B cell (primary cell): ENCODE results near the gene BEND4. TPM values are rescaled to one million over a fixed set of nuclear protein-coding genes. Genes with fewer than 3 reads are reported as not detected.

ENCODE experiments used
- ATAC-seq: fragments of 200-7000 bp; cut with Tn5 transposase; one replicate; pipeline ENCODE4 v1.10.0; 2021; ENCODE audit warnings: low read depth, mild to moderate bottlenecking, moderate number of reproducible peaks, moderate library complexity
- CTCF ChIA-PET: fragments of 350-600 bp; sonication (Branson Sonifier 250); formaldehyde crosslinking; loops from one replicate; lab custom pipeline; 2021; ENCODE audit warnings: antibody characterized with exemption, inconsistent platforms; lab: Charles Lee
- POLR2A ChIA-PET: fragments of 350-600 bp; sonication (Branson Sonifier 250); formaldehyde crosslinking; loops from one replicate; lab custom pipeline; 2021; ENCODE audit warnings: antibody characterized with exemption; lab: Charles Lee
- DNase-seq: peaks from one replicate; pipeline ENCODE4 v3.0.0; 2013
- H2AFZ ChIP-seq: 2 replicates; pipeline ENCODE4 v1.6.1; 2012; ENCODE audit warnings: mild to moderate bottlenecking, low read depth, low read length; ENCODE audit not compliant: insufficient read depth, poor library complexity, severe bottlenecking
- H3K27ac ChIP-seq, 2 donors: 1 replicate in 1 of 2; 2 replicates in 1 of 2; pipeline ENCODE4 v1.5.1; 2012 to 2013; ENCODE audit warnings: low read length in 2 of 2, mild to moderate bottlenecking in 2 of 2, moderate library complexity in 1 of 2
- H3K27me3 ChIP-seq, 4 experiments: fragments of 200-600 bp in 1 of 4; sonication (generic) in 1 of 4; replicated peaks in 1 of 4; 1 replicate in 2 of 4; 2 replicates in 2 of 4; pipeline versions ENCODE4 v1.6.1 to v1.7.0; 2013 to 2016; ENCODE audit warnings: low read length in 3 of 4, mild to moderate bottlenecking in 2 of 4, mixed read lengths in 1 of 4, moderate library complexity in 1 of 4; ENCODE audit not compliant: insufficient read depth in 4 of 4, control insufficient read depth in 3 of 4; ENCODE audit errors: control extremely low read depth in 1 of 4
- H3K36me3 ChIP-seq, 2 experiments: replicated peaks in 1 of 2; 1 replicate in 1 of 2; 2 replicates in 1 of 2; pipeline versions ENCODE4 v1.6.1 to v1.7.1; 2013; ENCODE audit warnings: low read length in 1 of 2; ENCODE audit not compliant: insufficient read depth in 2 of 2, control insufficient read depth in 1 of 2; ENCODE audit errors: control extremely low read depth in 1 of 2, extremely low read depth in 1 of 2
- H3K4me1 ChIP-seq, 2 donors: fragments of 200-600 bp in 1 of 2; sonication (generic) in 1 of 2; 1 replicate in 1 of 2; 2 replicates in 1 of 2; pipeline versions ENCODE4 v1.5.1 to v1.6.1; 2013 to 2017; ENCODE audit warnings: low read length in 2 of 2; ENCODE audit not compliant: control insufficient read depth in 2 of 2, insufficient read depth in 2 of 2
- H3K4me2 ChIP-seq: replicated peaks from 2 replicates; pipeline ENCODE3; 2012; ENCODE audit warnings: mild to moderate bottlenecking, low read depth, low read length; ENCODE audit not compliant: poor library complexity, severe bottlenecking
- H3K4me3 ChIP-seq, 5 experiments: fragments of 200-600 bp in 1 of 5; sonication (generic) in 1 of 5; 1 replicate in 3 of 5; 2 replicates in 2 of 5; pipeline versions ENCODE4 v1.5.1 to v1.7.0; 2011 to 2016; ENCODE audit warnings: low read length in 4 of 5, mild to moderate bottlenecking in 4 of 5, low read depth in 2 of 5, control low read depth in 1 of 5, moderate library complexity in 1 of 5; ENCODE audit not compliant: insufficient read depth in 1 of 5; ENCODE audit errors: control extremely low read depth in 1 of 5, extremely low read depth in 1 of 5
- H3K79me2 ChIP-seq: fragments of 200-600 bp; sonication (generic); one replicate; pipeline ENCODE4 v1.6.0; 2016; ENCODE audit warnings: low read length; ENCODE audit not compliant: control insufficient read depth, insufficient read depth
- H3K9ac ChIP-seq: fragments of 200-600 bp; sonication (generic); 2 replicates; pipeline ENCODE4 v1.6.1; 2017; ENCODE audit warnings: mild to moderate bottlenecking, low read length, moderate library complexity
- H3K9me3 ChIP-seq, 3 donors: one replicate each; pipeline versions ENCODE4 v1.6.1 to v1.7.1; 2013; ENCODE audit warnings: low read length in 2 of 3; ENCODE audit not compliant: control insufficient read depth in 2 of 3, insufficient read depth in 1 of 3; ENCODE audit errors: control extremely low read depth in 1 of 3
- H4K20me1 ChIP-seq: 2 replicates; pipeline ENCODE4 v1.6.0; 2012; ENCODE audit warnings: mild to moderate bottlenecking, low read length; ENCODE audit not compliant: insufficient read depth, control insufficient read depth, poor library complexity, severe bottlenecking
- H3K27ac Mint-ChIP-seq: one replicate; pipeline ENCODE4 v1.8.0; 2021; ENCODE audit warnings: mixed read lengths
- H3K27me3 Mint-ChIP-seq: one replicate; pipeline ENCODE4 v1.8.0; 2021; ENCODE audit warnings: mixed read lengths
- H3K4me1 Mint-ChIP-seq: one replicate; pipeline ENCODE4 v1.8.0; 2021; ENCODE audit warnings: mixed read lengths
- H3K4me3 Mint-ChIP-seq: one replicate; pipeline ENCODE4 v1.8.0; 2021; ENCODE audit warnings: mixed read lengths
- H3K9me3 Mint-ChIP-seq: one replicate; pipeline ENCODE4 v1.8.0; 2022; ENCODE audit warnings: mixed read lengths; ENCODE audit not compliant: insufficient read depth
- CTCF ChIP-seq: fragments of 200-600 bp; IDR thresholded peaks from one replicate; pipeline ENCODE4 v1.8.0; 2022; ENCODE audit warnings: antibody characterized with exemption, mild to moderate bottlenecking
- EZH2 ChIP-seq: IDR thresholded peaks from 2 replicates; pipeline ENCODE4 v1.6.1; 2012; ENCODE audit warnings: borderline replicate concordance, low read depth, mild to moderate bottlenecking, moderate library complexity, low read length; ENCODE audit not compliant: insufficient read depth, poor library complexity, severe bottlenecking
- WGBS: methylation state at CpG from one replicate; pipeline ENCODE4 v1.1.5; 2013; ENCODE audit warnings: missing lambda C conversion rate; ENCODE audit not compliant: insufficient coverage; 5-methylcytosine and 5-hydroxymethylcytosine counted together
- intact Hi-C: fragments of 100-400 bp; cut with micrococcal nuclease; formaldehyde crosslinking; loops from one replicate; pipeline ENCODE4 v1.10.0; 2022
- polyA plus RNA-seq: library from polyadenylated mRNA; depleted of rRNA; stranded (reverse); fragments of >200 nt; gene quantifications from 2 replicates; pipeline ENCODE4 v1.2.3, GENCODE V29; 2012
- total RNA-seq, 2 donors: library from RNA; stranded (reverse); fragments of 120-200 nt in 1 of 2; gene quantifications; 1 replicate in 1 of 2; 2 replicates in 1 of 2; pipeline versions ENCODE4 v1.2.3 to v1.2.4, GENCODE V29; 2013 to 2022

Gene BEND4
- total and polyA plus RNA-seq, 2 donors (not counting 1 experiment from before 2014, with no cell fraction given) = 4.3 to 18.6 TPM

DNA sequence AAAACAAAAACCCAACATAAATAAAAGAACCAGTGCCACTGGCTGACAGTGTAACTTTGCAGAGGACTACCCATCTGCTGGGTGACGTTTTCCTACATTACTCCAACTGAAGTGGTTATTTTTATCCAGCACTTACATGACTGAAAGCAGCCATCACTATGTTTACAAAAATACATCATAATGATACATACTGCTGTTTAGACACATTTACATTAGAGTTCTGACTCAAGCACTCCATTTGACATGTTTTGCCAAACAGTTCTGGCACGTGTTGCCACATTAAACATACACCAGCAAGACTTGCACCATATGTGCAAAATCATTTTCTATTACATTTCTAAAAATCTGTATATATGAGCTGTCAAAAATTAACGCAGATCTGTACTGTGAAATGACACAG, 39.6 kb downstream of the BEND4 start:
- CTCF ChIA-PET = no interaction called here
- Mint-ChIP-seq H3K27me3 (no peaks in the 10 kb centered on the region), H3K27ac (no peak overlapping the region), H3K4me3 (no peak overlapping the region), H3K4me1 (no peaks in the 10 kb centered on the region), H3K9me3 (peaks cover 5% of the 10 kb centered on the region)
- H3K27ac ChIP-seq = no peak overlapping the region
- TF ChIP-seq CTCF (no peak), EZH2 (no peak)
- H4K20me1 ChIP-seq = no peaks in the 10 kb centered on the region
- no peak for ATAC-seq
- no peak overlapping the region for H2AFZ ChIP-seq
- no peak overlapping the region for H3K4me3 ChIP-seq
- POLR2A ChIA-PET = no interaction called here
- no peak overlapping the region for H3K9ac ChIP-seq
- peaks cover 0 to 6% (median 0%) of the 10 kb centered on the region in 3 donors for H3K9me3 ChIP-seq
- WGBS = 89% methylated on average over 1 of the region's 3 CpGs
- intact Hi-C loops = no loop called here
- no peaks in the 10 kb centered on the region for H3K27me3 ChIP-seq
- no peaks in the 10 kb centered on the region for H3K4me1 ChIP-seq
- no peak overlapping the region for H3K4me2 ChIP-seq
- no peak for DNase-seq
- H3K36me3 ChIP-seq = peaks cover 13 to 14% of the 10 kb centered on the region in 2 experiments
- H3K79me2 ChIP-seq = no peaks in the 10 kb centered on the region

DNA sequence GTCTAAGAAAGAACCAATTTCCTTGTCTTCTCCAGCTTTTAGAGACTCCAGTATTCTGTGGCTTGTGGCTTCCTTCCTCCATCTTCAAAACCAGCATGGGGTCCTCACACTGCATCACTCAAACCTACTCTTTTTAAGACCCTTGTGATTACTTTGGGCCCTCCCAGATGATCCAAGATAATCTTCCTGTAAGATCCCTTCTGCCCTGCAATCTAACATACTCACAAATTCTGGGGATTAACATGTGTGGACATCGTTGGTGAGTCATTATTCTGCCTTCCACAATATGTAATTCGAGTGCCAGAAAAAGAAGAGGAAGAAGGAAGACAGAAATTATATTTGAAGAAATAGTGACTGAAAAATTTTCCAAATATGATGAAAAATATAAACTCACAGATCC, 47.9 kb downstream of the BEND4 start:
- intact Hi-C loops = no loop called here
- no peak for DNase-seq
- no CpG with 5 or more reads among the region's 2 CpGs for WGBS

More for the DNA sequence above, 47.9 kb downstream of the BEND4 start:
- H3K4me1 Mint-ChIP-seq = no peaks in the 10 kb centered on the region
- no peaks in the 10 kb centered on the region for H4K20me1 ChIP-seq
- ChIA-PET CTCF (no interaction called here), POLR2A (no interaction called here)
- H3K4me3 Mint-ChIP-seq = no peak overlapping the region
- H3K4me1 ChIP-seq = no peaks in the 10 kb centered on the region
- TF ChIP-seq CTCF (no peak), EZH2 (no peak)
- no peak for ATAC-seq
- no peak overlapping the region for H2AFZ ChIP-seq
- no peaks in the 10 kb centered on the region for H3K27me3 ChIP-seq
- no peaks in the 10 kb centered on the region for H3K79me2 ChIP-seq
- peaks cover 1 to 5% of the 10 kb centered on the region in 2 experiments for H3K36me3 ChIP-seq
- H3K27ac ChIP-seq = no peak overlapping the region
- no peaks in the 10 kb centered on the region for H3K27me3 Mint-ChIP-seq
- peaks cover 0 to 6% (median 0%) of the 10 kb centered on the region in 3 donors for H3K9me3 ChIP-seq
- H3K4me2 ChIP-seq = no peak overlapping the region
- no peak overlapping the region for H3K4me3 ChIP-seq
- H3K9ac ChIP-seq = no peak overlapping the region
- H3K27ac Mint-ChIP-seq = no peak overlapping the region
- peaks cover 5% of the 10 kb centered on the region for H3K9me3 Mint-ChIP-seq
